GM18873 (cell line): ENCODE data around the gene CRIP3.

Source experiments
- ATAC-seq: cut with Tn5 transposase; IDR thresholded peaks from one replicate; pipeline ENCODE4 v1.9.1; 2021; ENCODE audit warnings: mild to moderate bottlenecking, moderate library complexity, moderate number of reproducible peaks; ENCODE audit not compliant: unreplicated experiment, low FRiP score

CRIP3 gene

GRCh38 chr6:43290905-43291355 is 17.7 kb downstream of the CRIP3 start:
- ATAC-seq, result no peak

GRCh38 chr6:43290339-43290904 is 18.2 kb downstream of the CRIP3 start:
- no peak for ATAC-seq

DNA sequence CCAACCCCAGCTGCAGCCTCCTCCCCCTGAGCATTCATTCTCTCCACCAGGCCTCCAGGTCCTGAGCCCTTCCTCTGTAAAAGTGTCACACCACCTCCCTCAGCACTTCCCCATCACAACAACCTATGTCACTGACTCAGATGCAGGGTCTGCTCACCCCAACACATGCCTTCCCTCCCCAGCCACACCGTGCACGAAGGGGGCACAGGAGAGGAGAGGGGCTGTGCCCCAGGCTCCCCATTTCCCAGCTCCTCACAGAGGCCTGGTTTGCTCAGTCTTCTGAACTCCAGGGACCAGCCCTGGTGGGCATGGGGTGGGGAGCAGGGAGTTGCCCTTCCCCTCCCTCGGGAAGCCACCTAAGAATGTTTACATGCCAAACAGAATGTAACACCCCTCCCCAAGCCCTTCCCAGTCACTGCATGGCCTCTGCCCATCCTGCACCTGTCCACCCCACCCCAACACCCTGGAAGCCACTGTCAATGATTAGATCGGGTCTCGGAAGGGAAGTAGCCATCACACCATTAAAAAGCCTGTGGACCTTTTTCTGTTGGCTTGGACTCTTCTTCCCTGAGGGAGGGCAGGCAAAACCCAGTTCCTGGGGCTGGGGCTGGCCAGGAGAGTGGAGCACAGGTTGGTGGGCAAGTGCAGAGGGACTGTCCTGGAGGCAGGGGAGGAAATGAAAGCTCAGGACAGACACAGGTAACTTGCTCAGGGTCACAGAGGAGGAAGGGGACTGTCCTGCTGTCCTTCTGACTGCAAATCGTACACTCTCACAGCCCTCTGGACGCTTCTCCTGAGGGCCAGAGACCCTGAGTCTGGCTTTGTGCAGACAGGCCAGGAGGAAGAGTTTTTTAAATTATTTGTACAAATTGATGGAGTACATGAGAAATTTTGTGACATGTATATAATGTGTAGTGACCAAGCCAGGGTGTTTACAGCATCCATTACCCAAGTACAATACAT is 20.6 kb downstream of the CRIP3 start:
- no peak for ATAC-seq

GRCh38 chr6:43286980-43287716 is 21.5 kb downstream of the CRIP3 start:
- ATAC-seq, result no peak

GRCh38 chr6:43286456-43286979 is 22.1 kb downstream of the CRIP3 start:
- ATAC-seq, result no peak

GRCh38 chr6:43285832-43286231 is 22.8 kb downstream of the CRIP3 start:
- no peak for ATAC-seq

DNA sequence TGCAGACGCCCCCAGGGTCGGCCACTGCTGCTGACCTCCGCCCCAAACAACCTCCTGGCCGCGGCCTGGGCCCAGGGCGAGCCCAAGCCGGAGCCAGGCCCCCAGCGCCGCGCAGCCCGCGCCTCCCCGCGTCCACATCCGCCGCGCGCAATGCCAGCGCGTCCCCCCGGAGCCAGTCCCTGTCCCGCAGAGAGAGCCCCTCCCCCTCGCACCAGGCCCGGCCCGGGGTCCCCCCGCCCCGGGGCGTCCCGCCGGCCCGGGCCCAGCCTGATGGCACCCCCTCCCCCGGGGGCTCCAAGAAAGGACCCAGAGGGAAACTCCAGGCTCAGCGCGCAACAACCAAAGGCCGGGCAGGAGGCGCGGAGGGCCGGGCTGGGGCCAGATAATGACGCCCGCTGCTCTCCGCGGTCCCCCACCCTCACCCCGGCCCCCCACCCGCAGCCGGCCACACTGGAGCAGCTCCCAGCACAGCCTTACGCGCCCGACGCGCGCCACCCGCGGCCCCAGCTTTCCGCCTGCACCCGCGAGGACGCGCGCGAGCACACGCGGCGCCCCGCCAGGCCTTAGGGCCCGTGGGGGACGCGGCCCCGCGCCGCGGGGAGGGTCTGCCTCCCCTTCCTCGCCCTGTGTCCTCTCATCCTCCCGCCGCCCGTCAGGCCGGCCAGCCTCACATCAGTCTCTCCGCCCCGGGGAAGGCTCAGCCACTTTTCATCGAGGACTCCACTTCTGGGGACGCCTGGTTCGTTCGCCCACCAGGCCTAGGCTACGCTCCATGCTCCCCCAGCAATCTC is 23.4 kb downstream of the CRIP3 start:
- ATAC-seq, result no peak

- no peak for ATAC-seq
Measured at GRCh38 chr6:43283905-43284304, 24.7 kb downstream of the CRIP3 start.

DNA sequence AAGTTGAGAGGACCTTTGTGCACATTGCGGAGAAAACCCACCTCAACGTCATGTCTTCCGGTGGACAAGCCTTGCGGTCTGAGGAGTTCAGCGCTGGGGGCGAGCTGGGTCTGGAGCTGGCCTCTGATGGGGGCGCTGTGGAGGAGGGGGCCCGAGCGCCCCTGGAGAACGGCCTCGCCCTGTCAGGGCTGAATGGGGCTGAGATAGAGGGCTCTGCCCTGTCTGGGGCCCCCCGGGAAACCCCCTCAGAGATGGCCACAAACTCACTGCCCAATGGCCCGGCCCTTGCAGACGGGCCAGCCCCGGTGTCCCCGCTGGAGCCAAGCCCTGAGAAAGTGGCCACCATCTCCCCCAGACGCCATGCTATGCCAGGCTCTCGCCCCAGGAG is 25.1 kb downstream of the CRIP3 start:
- ATAC-seq, result no peak

DNA sequence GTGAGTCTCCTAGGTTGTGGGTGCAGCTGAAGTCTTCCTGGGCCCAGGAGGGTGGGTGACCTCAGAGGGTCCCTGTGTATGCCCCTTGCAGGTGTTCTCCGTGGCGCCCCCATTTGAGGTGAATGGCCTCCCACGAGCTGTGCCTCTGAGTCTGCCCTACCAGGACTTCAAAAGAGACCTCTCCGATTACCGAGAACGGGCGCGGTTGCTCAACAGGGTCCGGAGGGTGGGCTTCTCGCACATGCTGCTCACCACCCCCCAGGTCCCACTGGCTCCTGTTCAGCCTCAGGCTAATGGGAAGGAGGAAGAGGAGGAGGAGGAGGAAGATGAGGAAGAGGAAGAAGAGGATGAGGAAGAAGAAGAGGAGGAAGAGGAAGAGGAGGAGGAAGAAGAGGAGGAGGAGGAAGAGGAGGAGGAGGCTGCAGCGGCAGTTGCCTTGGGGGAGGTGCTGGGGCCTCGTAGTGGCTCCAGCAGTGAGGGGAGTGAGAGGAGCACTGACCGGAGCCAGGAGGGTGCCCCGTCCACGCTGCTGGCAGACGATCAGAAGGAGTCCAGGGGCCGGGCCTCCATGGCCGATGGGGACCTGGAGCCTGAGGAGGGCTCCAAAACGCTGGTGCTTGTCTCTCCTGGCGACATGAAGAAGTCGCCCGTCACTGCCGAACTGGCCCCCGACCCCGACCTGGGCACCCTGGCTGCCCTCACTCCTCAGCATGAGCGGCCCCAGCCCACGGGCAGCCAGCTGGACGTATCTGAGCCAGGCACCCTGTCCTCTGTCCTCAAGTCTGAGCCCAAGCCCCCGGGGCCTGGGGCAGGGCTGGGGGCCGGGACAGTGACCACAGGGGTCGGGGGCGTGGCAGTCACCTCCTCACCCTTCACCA is 25.8 kb downstream of the CRIP3 start:
- no peak for ATAC-seq

DNA sequence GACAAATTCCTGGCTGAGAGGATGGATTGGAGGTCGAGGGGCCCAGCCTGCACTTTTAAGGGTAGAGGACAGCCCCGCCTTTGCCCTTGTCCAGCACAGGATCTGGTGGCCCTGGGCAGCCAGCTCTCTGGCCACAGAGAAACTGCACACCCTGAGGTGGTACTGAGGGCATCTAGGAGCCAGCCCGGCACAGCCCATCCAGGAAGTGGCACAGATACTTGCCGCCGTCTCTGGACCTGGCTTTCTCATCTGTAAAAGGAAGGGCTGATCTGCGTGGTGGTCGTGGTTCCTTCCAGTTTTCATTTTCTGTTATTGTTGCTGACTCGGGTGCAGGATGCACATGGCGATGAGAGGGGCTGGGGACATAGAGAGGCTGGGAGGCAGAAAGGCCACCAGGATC is 26.6 kb downstream of the CRIP3 start:
- ATAC-seq, result no peak

DNA sequence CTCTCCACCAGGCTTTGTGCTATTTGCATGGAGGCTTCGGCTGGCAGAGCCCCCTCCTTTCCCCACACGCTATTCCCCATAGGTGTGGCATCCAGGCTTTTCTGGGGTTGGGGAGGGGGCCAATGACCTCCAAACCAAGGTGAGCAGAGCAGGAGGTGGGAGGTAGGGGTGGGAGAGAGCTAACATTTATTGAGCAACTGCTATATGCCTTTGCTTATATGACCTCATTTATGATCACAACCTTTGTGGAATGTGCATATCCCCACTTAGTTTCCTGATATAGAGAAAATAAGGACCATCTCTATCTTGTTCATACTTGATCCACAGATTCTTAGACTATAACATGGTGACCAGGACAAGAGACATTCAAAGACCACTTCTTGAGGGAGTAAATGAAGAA is 28.4 kb downstream of the CRIP3 start:
- no peak for ATAC-seq

DNA sequence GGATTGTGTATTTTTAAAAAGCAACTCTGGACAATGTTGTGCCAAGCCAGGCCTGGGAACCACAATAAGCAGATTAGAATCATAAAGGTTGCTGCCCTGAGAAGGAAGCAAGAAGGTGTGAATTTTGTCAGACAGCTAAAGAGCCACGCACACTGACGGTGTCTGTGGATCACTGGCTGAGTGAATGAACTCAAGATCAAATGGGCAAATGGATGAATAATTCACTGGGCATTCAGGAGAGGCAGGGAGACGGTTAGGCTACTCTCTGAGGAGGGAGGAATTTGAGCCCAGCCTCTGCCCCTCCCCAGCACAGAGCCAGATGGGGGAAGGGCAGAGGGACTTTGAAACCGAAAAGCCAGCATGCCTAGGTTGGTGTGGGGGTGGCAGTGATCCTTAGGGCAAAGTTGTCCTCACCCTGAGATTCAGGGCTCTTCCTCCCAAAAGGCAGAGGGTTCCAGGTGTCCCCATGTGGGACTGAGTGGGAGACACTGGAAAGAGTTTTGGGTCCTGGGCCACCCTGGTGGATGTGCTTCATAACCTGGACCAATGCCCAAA is 30.0 kb downstream of the CRIP3 start:
- ATAC-seq, result no peak

GRCh38 chr6:43277643-43278523 is 30.7 kb downstream of the CRIP3 start:
- ATAC-seq, result no peak

DNA sequence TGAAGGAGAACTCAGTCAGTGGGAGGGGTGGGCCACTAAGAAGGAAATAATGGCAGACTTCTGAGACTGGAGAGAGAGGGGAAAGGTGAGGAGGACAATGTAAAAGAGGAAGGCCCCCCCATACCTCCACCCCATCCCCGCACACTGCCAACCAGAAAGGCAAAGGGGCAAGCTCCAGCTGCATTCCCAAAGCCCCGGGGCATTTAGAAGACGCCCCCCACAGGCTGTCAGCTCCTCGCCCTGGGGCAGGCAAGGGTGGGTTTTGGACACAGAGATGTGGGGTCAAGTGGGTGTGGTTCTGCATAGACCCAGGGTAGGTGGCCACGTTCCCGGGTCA is 31.4 kb downstream of the CRIP3 start:
- no peak for ATAC-seq

- no peak for ATAC-seq
Measured at GRCh38 chr6:43276577-43277305, 31.9 kb downstream of the CRIP3 start.

DNA sequence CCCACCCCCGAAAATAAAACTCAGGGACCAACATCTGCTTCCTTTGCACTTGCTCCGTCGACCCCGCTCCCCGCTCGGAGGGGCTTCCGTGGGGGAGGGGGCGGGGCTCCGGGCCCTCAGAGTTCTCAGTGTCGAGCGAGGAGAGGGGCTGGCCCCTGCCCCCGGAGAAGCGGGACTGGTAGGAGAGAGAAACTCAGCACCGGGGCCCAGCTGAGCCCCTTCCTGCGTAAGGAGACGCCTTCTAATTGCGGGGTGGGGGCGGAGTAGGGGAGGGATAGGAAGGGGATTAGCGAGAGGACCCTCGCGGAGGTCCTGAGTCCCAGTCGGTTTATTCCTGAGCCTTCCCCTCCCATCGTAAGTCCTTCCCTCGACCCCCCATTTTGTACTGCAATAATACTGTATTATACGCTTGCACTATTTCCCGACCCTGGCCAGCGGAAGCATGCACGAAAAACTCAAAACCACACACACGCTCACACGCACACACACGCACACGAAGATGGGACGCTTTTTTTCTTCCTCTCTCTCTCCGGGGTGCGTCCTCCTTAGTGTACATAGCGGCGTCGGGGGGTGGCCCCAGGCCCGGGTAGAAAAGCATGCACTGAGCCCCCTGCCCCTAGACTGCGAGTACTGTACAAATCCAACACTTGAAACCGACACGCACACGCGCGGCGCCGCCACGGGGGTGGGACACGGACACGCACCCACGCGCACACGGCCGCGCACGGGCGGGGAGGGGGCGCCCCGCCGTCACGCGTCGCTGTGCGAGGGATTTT is 32.6 kb downstream of the CRIP3 start:
- ATAC-seq, result no peak
